WTC11 (cell line): Measurements from ENCODE around the gene FAM53B.

Source experiments
- ATF2 ChIP-seq: sonication (generic); formaldehyde crosslinking; IDR thresholded peaks from 2 replicates; pipeline ENCODE4 v1.8.1; 2022; ENCODE audit warnings: low read depth, missing genetic modification reagents, borderline replicate concordance
- ATF3 ChIP-seq: sonication (generic); formaldehyde crosslinking; conservative IDR thresholded peaks from 2 replicates; pipeline ENCODE4 v1.8.1; 2022; ENCODE audit warnings: mild to moderate bottlenecking, missing genetic modification reagents
- CTCF ChIP-seq: fragments of 200-600 bp; IDR thresholded peaks from 2 replicates; pipeline ENCODE4 v1.8.0; 2022; ENCODE audit warnings: antibody characterized with exemption
- EMX1 ChIP-seq: fragments of 250-450 bp; sonication (Bioruptor Pico); IDR thresholded peaks from 2 replicates; pipeline ENCODE4 v1.8.0; 2021; ENCODE audit warnings: mild to moderate bottlenecking
- FOXK1 ChIP-seq: sonication (generic); formaldehyde crosslinking; IDR thresholded peaks from 2 replicates; pipeline ENCODE4 v1.8.0; 2022; ENCODE audit warnings: mild to moderate bottlenecking, moderate library complexity, missing genetic modification reagents
- GABPB1 ChIP-seq: sonication (generic); formaldehyde crosslinking; IDR thresholded peaks from 2 replicates; pipeline ENCODE4 v1.8.1; 2023; ENCODE audit warnings: mild to moderate bottlenecking, missing genetic modification reagents
- NR1H2 ChIP-seq: sonication (generic); formaldehyde crosslinking; IDR thresholded peaks from 2 replicates; pipeline ENCODE4 v1.9.0; 2021; ENCODE audit warnings: mild to moderate bottlenecking, moderate library complexity, missing genetic modification reagents
- NR2C2 ChIP-seq: sonication (generic); formaldehyde crosslinking; IDR thresholded peaks from 2 replicates; pipeline ENCODE4 v1.8.0; 2022; ENCODE audit warnings: mild to moderate bottlenecking, missing genetic modification reagents
- SMAD4 ChIP-seq: sonication (generic); formaldehyde crosslinking; IDR thresholded peaks from 2 replicates; pipeline ENCODE4 v1.8.0; 2022; ENCODE audit warnings: mild to moderate bottlenecking, missing genetic modification reagents
- SP1 ChIP-seq: sonication (generic); formaldehyde crosslinking; conservative IDR thresholded peaks from 2 replicates; pipeline ENCODE4 v1.8.1; 2022; ENCODE audit warnings: missing genetic modification reagents
- TF ChIP-seq, protein P1 (sequence below): sonication (generic); formaldehyde crosslinking; IDR thresholded peaks from 2 replicates; pipeline ENCODE4 v1.8.1; 2023; ENCODE audit warnings: mild to moderate bottlenecking, missing genetic modification reagents, moderate library complexity

- TF ChIP-seq CTCF: no peak
- no peak for TF ChIP-seq GABPB1
- no peak for TF ChIP-seq ATF2 (CRISPR knock-in tag)
- TF ChIP-seq NR1H2 (CRISPR knock-in tag): no peak
- TF ChIP-seq, protein P1, sequence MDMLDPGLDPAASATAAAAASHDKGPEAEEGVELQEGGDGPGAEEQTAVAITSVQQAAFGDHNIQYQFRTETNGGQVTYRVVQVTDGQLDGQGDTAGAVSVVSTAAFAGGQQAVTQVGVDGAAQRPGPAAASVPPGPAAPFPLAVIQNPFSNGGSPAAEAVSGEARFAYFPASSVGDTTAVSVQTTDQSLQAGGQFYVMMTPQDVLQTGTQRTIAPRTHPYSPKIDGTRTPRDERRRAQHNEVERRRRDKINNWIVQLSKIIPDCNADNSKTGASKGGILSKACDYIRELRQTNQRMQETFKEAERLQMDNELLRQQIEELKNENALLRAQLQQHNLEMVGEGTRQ (CRISPR knock-in tag): no peak
- no peak for TF ChIP-seq SP1
- TF ChIP-seq ATF3 (CRISPR knock-in tag): no peak
- TF ChIP-seq SMAD4: no peak
- TF ChIP-seq NR2C2 (CRISPR knock-in tag): no peak
- no peak for TF ChIP-seq FOXK1 (CRISPR knock-in tag)
- TF ChIP-seq EMX1: no peak
These were observed 57.3 kb downstream of the FAM53B start for GRCh38 chr10:124686707-124687376.
